ENCODE data around the gene RLIM.
"Not testable (repeated sequence)": the region's sequence is repeated elsewhere in the genome, so short reads cannot be mapped to it uniquely, and the experiment has no call there.

RLIM gene

DNA sequence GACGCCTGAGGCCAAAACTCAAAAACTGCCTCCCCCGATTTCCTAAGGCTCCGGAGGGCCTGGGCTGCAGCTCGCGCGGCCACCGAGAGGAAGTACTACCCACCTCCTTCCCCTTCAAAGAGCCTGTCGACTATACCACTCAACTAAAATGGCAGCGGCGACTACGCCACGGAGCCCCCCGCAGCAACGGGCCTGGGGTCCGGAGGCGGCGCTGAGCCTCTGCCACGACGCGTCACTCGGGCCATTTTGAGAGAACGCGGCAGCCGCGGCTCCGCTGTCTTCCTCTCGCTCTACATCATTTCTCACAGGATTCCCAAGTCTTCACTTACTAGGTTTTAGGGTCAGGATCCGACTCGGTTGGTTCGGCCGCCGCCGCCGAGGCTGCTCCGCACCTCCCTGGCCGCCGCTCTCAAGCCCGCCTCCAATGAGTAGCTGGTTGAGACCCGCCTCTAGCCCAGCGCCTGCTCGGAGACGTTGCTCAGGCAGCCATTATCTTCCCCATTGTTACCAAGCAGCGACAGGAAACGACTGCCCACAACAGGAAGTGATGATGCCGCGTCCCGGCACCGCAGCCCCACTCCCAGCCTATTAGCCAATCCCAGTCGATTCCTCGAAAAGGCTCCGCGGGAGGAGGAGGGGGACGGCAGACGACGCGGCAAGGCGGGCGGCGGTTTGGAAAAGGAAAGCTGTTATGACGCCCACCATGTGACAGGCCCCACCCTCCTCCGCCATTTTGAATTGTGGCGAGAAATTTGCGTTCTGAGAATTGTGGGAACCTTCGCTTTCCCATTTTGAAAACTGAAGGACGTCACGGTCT is at the start of gene RLIM:
RLIM (minus strand) TSS at position 532 of the 817 bp plus-strand sequence. CDS start 18,647 bp downstream, outside the sequence.
- FAIRE-seq = peak; percentile 100

DNA sequence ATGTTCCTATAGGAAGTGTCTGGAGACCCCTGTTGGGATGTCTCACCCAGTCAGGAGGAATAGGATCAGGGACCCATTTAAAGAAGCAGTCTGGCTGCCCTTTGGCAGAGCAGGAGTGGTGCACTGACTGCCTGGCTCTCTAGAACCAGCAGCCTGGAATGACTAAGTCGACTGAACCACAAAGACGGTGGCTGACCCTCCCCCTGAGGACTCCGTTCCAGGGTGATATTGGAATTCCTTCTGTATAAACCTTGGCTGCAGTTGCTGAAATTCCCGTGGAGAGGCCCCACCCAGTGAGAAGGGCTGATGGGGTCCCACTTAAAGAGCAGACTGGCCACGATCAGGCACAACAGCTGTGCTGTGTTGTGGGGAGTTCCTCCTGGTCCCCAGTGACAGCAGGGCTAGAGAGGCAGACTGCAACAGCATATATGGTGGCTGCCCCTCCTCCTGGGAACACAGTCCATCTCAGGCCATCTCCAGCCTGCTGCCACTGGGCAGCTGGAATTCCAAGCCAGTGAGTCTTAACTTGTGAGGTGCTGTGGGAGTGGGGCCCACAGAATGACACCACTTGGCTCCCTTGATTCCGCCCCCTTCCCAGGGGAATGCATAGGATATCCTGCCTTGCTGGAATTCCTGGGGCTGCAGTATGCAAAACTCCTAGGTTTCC is 41.8 kb upstream of the RLIM start:
- no peak for FAIRE-seq

- FAIRE-seq = not testable (repeated sequence)
Measured at GRCh38 chrX:74654953-74655352, 40.5 kb upstream of the RLIM start.

GRCh38 chrX:74636749-74637314 is 22.4 kb upstream of the RLIM start:
- FAIRE-seq = no peak

- FAIRE-seq = peak; percentile 44
Measured at GRCh38 chrX:74613370-74614092, 893 bp downstream of the RLIM start.

DNA sequence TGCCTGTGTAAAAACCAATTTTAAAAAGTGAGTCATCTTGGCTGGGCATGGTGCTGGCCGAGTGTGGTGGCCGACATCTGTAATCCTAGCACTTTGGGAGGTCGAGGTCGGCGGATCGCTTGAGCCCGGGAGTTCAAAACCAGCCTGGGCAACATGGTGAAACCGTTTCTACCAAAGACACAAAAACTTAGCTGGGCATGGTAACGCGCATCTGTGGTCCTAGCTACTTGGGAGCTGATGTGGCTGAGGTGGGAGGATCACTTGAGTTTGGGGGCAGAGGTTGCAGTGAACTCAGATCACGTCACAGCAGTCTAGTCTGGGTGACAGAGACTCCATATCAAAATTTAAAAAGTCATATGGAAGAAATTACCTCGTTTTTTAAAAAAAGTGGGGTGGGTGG is 7.6 kb downstream of the RLIM start:
- no peak for FAIRE-seq

DNA sequence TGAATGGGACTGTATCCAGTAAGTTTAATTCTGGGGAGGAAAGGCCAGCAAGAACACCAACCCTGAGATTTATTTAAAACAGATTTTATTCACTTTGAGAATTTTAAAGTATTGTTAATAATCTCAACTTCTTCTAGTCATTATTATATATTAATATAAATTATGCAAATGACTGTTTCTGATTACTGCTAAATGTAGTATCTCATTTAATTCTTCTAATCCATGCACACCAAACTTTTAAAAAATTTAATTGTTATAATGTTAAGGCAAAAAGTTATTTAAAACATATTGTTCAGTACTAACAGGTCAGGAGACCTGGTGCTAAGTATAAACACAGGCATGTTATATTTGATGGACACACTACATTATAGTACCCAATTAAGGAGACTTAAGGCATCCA is 8.1 kb downstream of the RLIM start:
- FAIRE-seq = no peak

- FAIRE-seq = no peak
Measured at GRCh38 chrX:74603040-74603439, 11.4 kb downstream of the RLIM start.

GRCh38 chrX:74602142-74602541 is 12.3 kb downstream of the RLIM start:
- FAIRE-seq = no peak

- no peak for FAIRE-seq
Measured at GRCh38 chrX:74593593-74593992, 20.8 kb downstream of the RLIM start.

DNA sequence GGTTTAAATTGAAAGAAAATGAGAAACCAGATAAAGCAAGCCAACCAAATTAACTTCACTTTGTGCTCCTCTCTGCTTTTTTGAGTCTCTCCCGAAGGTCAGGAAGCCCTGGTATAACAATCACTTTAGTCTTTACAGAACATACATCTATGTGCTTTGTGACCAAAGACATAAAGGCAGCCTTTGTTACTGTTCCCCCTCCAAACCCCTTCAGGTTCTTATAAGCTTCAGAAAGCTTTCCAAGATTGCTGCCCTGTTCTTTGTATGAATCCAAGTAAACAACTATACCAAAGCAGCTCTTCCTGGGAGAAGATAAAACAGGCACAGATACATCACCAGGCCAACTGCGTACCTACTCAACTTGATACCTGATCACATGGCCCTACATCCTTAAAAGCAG is 28.7 kb downstream of the RLIM start:
- FAIRE-seq = no peak

DNA sequence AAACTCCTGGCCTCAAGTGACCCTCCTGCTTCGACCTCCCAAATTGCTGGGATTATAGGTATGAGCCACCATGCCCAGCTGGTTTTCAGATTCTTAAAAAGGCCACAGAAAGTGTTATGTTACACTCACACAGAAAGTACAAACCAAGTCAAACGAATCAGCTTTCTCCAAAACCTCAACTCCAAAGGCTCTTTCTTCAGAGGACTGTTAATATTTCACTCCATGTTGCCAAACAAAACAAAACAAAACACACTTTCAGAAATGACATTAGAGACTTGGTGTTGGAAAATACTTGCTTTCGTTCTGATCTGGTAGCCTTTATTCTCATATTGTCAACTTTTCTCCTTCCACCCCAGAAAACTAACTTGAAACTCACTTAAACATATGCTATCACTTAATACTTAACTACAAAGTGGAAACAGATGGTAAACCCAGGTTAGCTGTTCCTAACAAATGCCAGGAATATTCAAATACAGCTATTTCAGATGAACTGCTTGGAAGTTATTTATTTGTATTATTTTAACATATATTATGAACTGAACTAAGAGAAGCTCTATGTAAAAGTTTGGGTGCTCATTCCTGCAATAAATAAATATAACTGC is 34.7 kb downstream of the RLIM start:
- no peak for FAIRE-seq

DNA sequence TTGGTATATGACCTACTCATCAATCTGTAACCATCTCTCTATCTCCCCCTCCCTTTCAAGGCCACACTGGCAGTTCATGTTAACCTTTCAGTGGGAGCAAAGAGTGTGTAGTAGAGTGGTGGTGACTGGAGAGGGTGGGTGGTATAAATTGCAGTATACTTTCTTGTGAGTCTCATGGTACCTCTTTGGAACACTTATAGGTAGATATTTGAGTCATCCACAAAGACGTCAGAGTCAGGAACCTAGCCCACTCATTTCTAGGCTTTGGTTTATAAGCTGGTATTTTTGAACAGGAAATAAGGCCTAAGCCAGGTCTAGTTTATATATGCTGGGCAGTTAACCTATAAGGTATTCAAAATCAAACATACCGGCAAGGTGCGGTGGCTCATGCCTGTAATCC is 36.3 kb downstream of the RLIM start:
- no peak for FAIRE-seq

GRCh38 chrX:74557378-74557777 is 57.0 kb downstream of the RLIM start:
- FAIRE-seq = no peak

GRCh38 chrX:74551934-74552333 is 62.5 kb downstream of the RLIM start:
- no peak for FAIRE-seq

DNA sequence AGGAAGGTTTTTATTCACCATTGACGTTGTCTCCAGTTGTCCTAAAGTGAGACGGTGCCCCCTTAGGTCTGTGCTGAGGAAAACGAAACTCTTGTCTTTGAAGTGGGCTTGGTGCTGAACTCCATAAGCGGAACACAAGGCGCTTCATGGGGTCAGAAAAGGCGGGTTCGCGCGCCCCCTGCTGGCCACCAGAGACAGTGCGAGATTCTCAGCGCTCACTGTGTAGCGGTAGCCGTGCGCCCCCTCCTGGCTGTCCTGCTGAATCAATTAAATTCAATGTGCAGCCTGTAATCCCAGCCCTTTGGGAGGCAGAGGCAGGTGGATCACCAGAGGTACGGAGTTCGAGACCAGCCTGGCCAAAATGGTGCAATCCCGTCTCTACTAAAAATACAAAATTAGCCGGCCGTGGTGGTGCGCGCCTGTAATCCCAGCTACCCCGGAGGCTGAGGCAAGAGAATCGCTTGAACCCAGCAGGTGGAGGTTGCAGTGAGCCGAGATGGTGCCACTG is 64.1 kb downstream of the RLIM start:
- no peak for FAIRE-seq

- FAIRE-seq = no peak
Measured at GRCh38 chrX:74546984-74547383, 67.4 kb downstream of the RLIM start.

DNA sequence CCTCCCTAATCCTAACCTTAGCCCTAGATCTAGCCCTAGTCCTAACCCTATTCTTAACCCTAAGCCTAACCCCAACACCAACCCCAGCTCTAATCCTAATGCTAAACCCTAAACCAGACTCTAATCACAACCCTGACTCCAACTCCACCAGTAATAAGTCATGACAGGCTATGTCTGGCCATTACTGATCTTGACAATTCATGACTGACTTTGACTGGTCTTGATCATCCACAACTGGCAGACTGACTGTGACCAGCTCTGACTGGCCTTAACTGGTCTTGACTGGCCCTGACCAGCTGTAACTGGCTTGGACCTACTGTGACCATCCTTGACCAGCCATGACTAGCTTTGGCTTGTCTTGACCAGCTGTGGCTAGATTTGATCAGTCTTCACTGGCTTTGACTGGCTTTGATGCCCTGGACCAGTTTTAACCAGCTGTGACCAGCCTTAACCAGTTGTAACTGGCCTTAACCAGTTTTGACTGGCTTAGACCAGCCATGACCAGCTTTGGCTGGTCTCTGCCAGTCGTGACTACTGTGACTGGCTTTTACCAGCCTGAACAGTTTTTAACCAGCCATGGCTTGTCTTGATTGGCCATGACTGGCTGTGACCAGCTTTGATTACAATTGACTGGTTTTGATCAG is 68.4 kb downstream of the RLIM start:
- FAIRE-seq = no peak

- FAIRE-seq = no peak
Measured at GRCh38 chrX:74540635-74541249, 73.7 kb downstream of the RLIM start.

- no peak for FAIRE-seq
Measured at GRCh38 chrX:74536832-74537371, 77.5 kb downstream of the RLIM start.

- FAIRE-seq = no peak
Measured at GRCh38 chrX:74536152-74536831, 78.1 kb downstream of the RLIM start.

Data from G401.6 (cell line).